ENCODE measurements around the gene KLF13. TPM values are rescaled to one million over a fixed set of nuclear protein-coding genes. Genes with fewer than 3 reads are reported as not detected.

KLF13 gene
- total and polyA plus RNA-seq, 7 donors: 18.7 to 71.9 (median 25.0) TPM

DNA sequence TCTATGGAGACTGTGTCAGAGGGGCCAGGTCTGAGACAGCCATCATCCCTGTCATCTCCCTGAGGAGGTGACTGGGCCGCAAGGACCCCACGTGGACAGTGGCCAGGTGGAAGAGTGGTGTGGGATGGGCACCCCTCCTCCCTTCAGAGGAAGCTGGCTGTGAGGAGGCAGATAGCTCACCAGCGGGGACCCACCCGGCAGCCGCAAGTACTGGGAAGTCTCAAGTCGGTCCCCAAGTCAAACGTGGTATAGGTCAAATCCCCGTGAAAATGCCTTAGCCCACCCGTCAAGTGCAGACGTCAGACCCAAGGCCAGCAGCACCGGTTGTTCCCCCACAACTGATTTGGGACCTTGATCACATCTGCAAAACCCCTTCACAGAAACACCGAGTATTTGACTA lies 12.3 kb upstream of the KLF13 start:
- Histone ChIP-seq H3K4me1 (no peaks in the 10 kb centered on the region), H3K4me3 (no peak overlapping the region), H3K9me3 (peaks cover 2 to 6% (median 3%) of the 10 kb centered on the region in 4 donors), H3K27ac (no peak overlapping the region), H3K36me3 (no peaks in the 10 kb centered on the region), H3K27me3 (peaks cover 0 to 8% (median 0%) of the 10 kb centered on the region in 3 donors)
- no peak for TF ChIP-seq POLR2A (IDR thresholded peaks at IDR 0.05)
- no peak for TF ChIP-seq EP300 (IDR thresholded peaks at IDR 0.05)
- TF ChIP-seq POLR2AphosphoS5 (IDR thresholded peaks at IDR 0.05): no peak
- TF ChIP-seq, protein P1, sequence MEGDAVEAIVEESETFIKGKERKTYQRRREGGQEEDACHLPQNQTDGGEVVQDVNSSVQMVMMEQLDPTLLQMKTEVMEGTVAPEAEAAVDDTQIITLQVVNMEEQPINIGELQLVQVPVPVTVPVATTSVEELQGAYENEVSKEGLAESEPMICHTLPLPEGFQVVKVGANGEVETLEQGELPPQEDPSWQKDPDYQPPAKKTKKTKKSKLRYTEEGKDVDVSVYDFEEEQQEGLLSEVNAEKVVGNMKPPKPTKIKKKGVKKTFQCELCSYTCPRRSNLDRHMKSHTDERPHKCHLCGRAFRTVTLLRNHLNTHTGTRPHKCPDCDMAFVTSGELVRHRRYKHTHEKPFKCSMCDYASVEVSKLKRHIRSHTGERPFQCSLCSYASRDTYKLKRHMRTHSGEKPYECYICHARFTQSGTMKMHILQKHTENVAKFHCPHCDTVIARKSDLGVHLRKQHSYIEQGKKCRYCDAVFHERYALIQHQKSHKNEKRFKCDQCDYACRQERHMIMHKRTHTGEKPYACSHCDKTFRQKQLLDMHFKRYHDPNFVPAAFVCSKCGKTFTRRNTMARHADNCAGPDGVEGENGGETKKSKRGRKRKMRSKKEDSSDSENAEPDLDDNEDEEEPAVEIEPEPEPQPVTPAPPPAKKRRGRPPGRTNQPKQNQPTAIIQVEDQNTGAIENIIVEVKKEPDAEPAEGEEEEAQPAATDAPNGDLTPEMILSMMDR (IDR thresholded peaks at IDR 0.05): no peak
- intact Hi-C loops (cut with DNase I): no loop called here
- no peak for DNase-seq
- WGBS, 2 donors: 93 to 95% methylated on average over 12 of the region's 12 CpGs

GRCh38 chr15:31316135-31316795 lies 10.4 kb upstream of the KLF13 start:
- H3K36me3 ChIP-seq: no peaks in the 10 kb centered on the region
- 90 to 92% methylated on average over 8 of the region's 8 CpGs for WGBS, 2 donors
- TF ChIP-seq, protein P1 (IDR thresholded peaks at IDR 0.05): no peak
- TF ChIP-seq POLR2AphosphoS5 (IDR thresholded peaks at IDR 0.05) (no peak), POLR2A (IDR thresholded peaks at IDR 0.05) (no peak)
- H3K4me3 ChIP-seq: no peak overlapping the region
- intact Hi-C loops (cut with DNase I): no loop called here
- no peak overlapping the region for H3K27ac ChIP-seq
- H3K9me3 ChIP-seq: peaks cover 2 to 6% (median 3%) of the 10 kb centered on the region in 4 donors
- H3K27me3 ChIP-seq: peaks cover 0 to 8% (median 0%) of the 10 kb centered on the region in 3 donors
- no peak for DNase-seq
- H3K4me1 ChIP-seq: no peaks in the 10 kb centered on the region

DNA sequence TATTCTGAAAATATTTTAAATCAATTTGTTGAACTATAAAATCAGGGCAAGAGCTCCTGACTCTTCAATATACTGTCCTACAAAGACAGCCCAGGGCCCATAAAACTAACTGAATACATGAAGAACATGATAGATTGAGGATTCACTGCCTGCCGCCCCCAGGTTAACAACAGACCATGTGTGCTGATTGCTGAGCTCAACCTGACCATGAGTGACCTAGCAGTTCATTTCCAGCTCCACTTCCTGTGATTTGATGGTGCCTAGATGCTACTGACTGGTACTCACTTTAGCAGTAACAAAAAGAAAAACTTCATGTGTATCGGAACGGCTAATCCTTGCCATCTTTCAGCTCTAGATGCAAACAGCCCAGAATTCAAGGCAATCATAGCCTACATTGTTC lies 9.6 kb upstream of the KLF13 start:
- H3K4me1 ChIP-seq: no peaks in the 10 kb centered on the region
- no peak overlapping the region for H3K4me3 ChIP-seq
- H3K9me3 ChIP-seq: peaks cover 2 to 6% (median 3%) of the 10 kb centered on the region in 4 donors
- peaks cover 0 to 8% (median 0%) of the 10 kb centered on the region in 3 donors for H3K27me3 ChIP-seq
- DNase-seq: no peak
- no peaks in the 10 kb centered on the region for H3K36me3 ChIP-seq
- no peak overlapping the region for H3K27ac ChIP-seq
- intact Hi-C loops (cut with DNase I): no loop called here
- no peak for TF ChIP-seq POLR2AphosphoS5 (IDR thresholded peaks at IDR 0.05)
- 84 to 95% methylated on average over 3 of the region's 3 CpGs for WGBS, 2 donors

GRCh38 chr15:31317421-31318327 lies 9.0 kb upstream of the KLF13 start:
- WGBS, 2 donors: 82 to 89% methylated on average over 21 of the region's 21 CpGs
- no peak for TF ChIP-seq EP300 (IDR thresholded peaks at IDR 0.05)
- TF ChIP-seq POLR2A (IDR thresholded peaks at IDR 0.05): no peak
- TF ChIP-seq, protein P1 (IDR thresholded peaks at IDR 0.05): no peak
- no peak for TF ChIP-seq POLR2AphosphoS5 (IDR thresholded peaks at IDR 0.05)
- intact Hi-C loops (cut with DNase I): no loop called here
- H3K36me3 ChIP-seq: no peaks in the 10 kb centered on the region
- no peak overlapping the region for H3K4me3 ChIP-seq
- no peak overlapping the region for H3K27ac ChIP-seq
- no peaks in the 10 kb centered on the region for H3K4me1 ChIP-seq
- H3K9me3 ChIP-seq: peaks cover 2 to 6% (median 3%) of the 10 kb centered on the region in 4 donors
- H3K27me3 ChIP-seq: peaks cover 0 to 8% (median 0%) of the 10 kb centered on the region in 3 donors
- peak; percentile 29 for DNase-seq

GRCh38 chr15:31318429-31318828 lies 8.2 kb upstream of the KLF13 start:
- no peak overlapping the region for H3K4me3 ChIP-seq
- 95 to 97% methylated on average over 4 of the region's 4 CpGs for WGBS, 2 donors
- no peaks in the 10 kb centered on the region for H3K36me3 ChIP-seq
- H3K9me3 ChIP-seq: peaks cover 0 to 4% (median 3%) of the 10 kb centered on the region in 4 donors
- H3K27ac ChIP-seq: no peak overlapping the region
- intact Hi-C loops (cut with DNase I): no loop called here
- peak; percentile 39 for DNase-seq
- H3K27me3 ChIP-seq: peaks cover 0 to 8% (median 0%) of the 10 kb centered on the region in 3 donors
- no peaks in the 10 kb centered on the region for H3K4me1 ChIP-seq
- TF ChIP-seq EP300 (IDR thresholded peaks at IDR 0.05): no peak
- TF ChIP-seq, protein P1 (IDR thresholded peaks at IDR 0.05): no peak
- TF ChIP-seq POLR2AphosphoS5 (IDR thresholded peaks at IDR 0.05): no peak
- no peak for TF ChIP-seq POLR2A (IDR thresholded peaks at IDR 0.05)

Data from sigmoid colon (tissue), 7 donors.